H9 (cell line): ENCODE results near the gene ACOT8. TPM values are rescaled to one million over a fixed set of nuclear protein-coding genes. Genes with fewer than 3 reads are reported as not detected.

Source experiments
- DNase-seq: peaks from one replicate; pipeline ENCODE4 v3.0.0-alpha.2; 2017
- H2AFZ ChIP-seq: one replicate; pipeline ENCODE4 v1.6.1; 2013; ENCODE audit warnings: mild to moderate bottlenecking, low read length, control low read depth, moderate library complexity
- H2AK5ac ChIP-seq: 2 replicates; pipeline ENCODE4 v1.6.1; 2013; ENCODE audit warnings: low read length, control low read depth, mixed read lengths; ENCODE audit not compliant: insufficient read length
- H2BK120ac ChIP-seq: one replicate; pipeline ENCODE4 v1.6.1; 2013; ENCODE audit warnings: low read depth, mild to moderate bottlenecking, low read length, control low read depth, inconsistent platforms; ENCODE audit not compliant: poor library complexity, severe bottlenecking
- H2BK12ac ChIP-seq: 2 replicates; pipeline ENCODE4 v1.6.1; 2013; ENCODE audit warnings: low read length, control low read depth, mixed read lengths, low read depth; ENCODE audit not compliant: insufficient read length
- H2BK15ac ChIP-seq: 2 replicates; pipeline ENCODE4 v1.6.1; 2013; ENCODE audit warnings: low read depth, low read length, control low read depth
- H2BK20ac ChIP-seq: one replicate; pipeline ENCODE4 v1.6.1; 2013; ENCODE audit warnings: low read depth, mild to moderate bottlenecking, low read length, control low read depth, inconsistent platforms; ENCODE audit not compliant: poor library complexity, severe bottlenecking
- H2BK5ac ChIP-seq: 2 replicates; pipeline ENCODE4 v1.6.1; 2013; ENCODE audit warnings: low read length, control low read depth, mixed read lengths; ENCODE audit not compliant: insufficient read length
- H3K14ac ChIP-seq: 2 replicates; pipeline ENCODE4 v1.6.1; 2013; ENCODE audit warnings: low read length, control low read depth; ENCODE audit not compliant: insufficient read depth
- H3K18ac ChIP-seq: 2 replicates; pipeline ENCODE4 v1.6.1; 2013; ENCODE audit warnings: low read depth, mild to moderate bottlenecking, mixed read lengths, low read length, control low read depth; ENCODE audit not compliant: insufficient read length
- H3K23ac ChIP-seq: 2 replicates; pipeline ENCODE4 v1.6.1; 2013; ENCODE audit warnings: low read length, control low read depth, mixed read lengths, low read depth; ENCODE audit not compliant: insufficient read length
- H3K23me2 ChIP-seq: 2 replicates; pipeline ENCODE4 v1.6.1; 2013; ENCODE audit warnings: low read depth, mild to moderate bottlenecking, mixed read lengths, low read length, control low read depth; ENCODE audit not compliant: insufficient read length, poor library complexity, severe bottlenecking
- H3K27ac ChIP-seq: 2 replicates; pipeline ENCODE4 v1.5.1; 2013; ENCODE audit warnings: low read length, control low read depth, mixed read lengths, low read depth; ENCODE audit not compliant: insufficient read length
- H3K27me3 ChIP-seq: 2 replicates; pipeline ENCODE4 v1.6.1; 2013; ENCODE audit warnings: low read length, control low read depth, inconsistent platforms; ENCODE audit not compliant: insufficient read depth
- H3K4ac ChIP-seq: 2 replicates; pipeline ENCODE4 v1.6.1; 2013; ENCODE audit warnings: low read depth, mild to moderate bottlenecking, control low read depth, inconsistent platforms, low read length, moderate library complexity
- H3K4me1 ChIP-seq: 2 replicates; pipeline ENCODE4 v1.6.1; 2013; ENCODE audit warnings: low read length, control low read depth, inconsistent platforms; ENCODE audit not compliant: insufficient read depth
- H3K4me2 ChIP-seq: 2 replicates; pipeline ENCODE4 v1.6.1; 2013; ENCODE audit warnings: low read length, control low read depth, mixed read lengths; ENCODE audit not compliant: insufficient read length, insufficient read depth
- H3K56ac ChIP-seq: 2 replicates; pipeline ENCODE4 v1.6.1; 2013; ENCODE audit warnings: low read depth, mild to moderate bottlenecking, mixed read lengths, low read length, control low read depth; ENCODE audit not compliant: insufficient read length
- H3K79me1 ChIP-seq: 2 replicates; pipeline ENCODE4 v1.6.1; 2013; ENCODE audit warnings: low read depth, mild to moderate bottlenecking, moderate library complexity, low read length, control low read depth, inconsistent platforms; ENCODE audit not compliant: insufficient read depth, poor library complexity, severe bottlenecking
- H3K79me2 ChIP-seq: 2 replicates; pipeline ENCODE4 v1.6.1; 2013; ENCODE audit warnings: low read length, control low read depth, inconsistent platforms; ENCODE audit not compliant: insufficient read depth
- H3K9ac ChIP-seq: 2 replicates; pipeline ENCODE4 v1.6.1; 2013; ENCODE audit warnings: low read length, control low read depth, mixed read lengths; ENCODE audit not compliant: insufficient read length; ENCODE audit errors: extremely low read depth
- H3K9me3 ChIP-seq: one replicate; pipeline ENCODE4 v1.6.1; 2013; ENCODE audit warnings: low read depth, low read length, inconsistent platforms; ENCODE audit not compliant: control insufficient read depth
- H3T11ph ChIP-seq: one replicate; pipeline ENCODE4 v1.6.1; 2013; ENCODE audit warnings: mild to moderate bottlenecking, low read length, control low read depth, inconsistent platforms
- H4K20me1 ChIP-seq: one replicate; pipeline ENCODE4 v1.6.1; 2013; ENCODE audit not compliant: control insufficient read depth, insufficient read length, insufficient read depth
- H4K5ac ChIP-seq: 2 replicates; pipeline ENCODE4 v1.6.1; 2013; ENCODE audit warnings: low read depth, mild to moderate bottlenecking, mixed read lengths, low read length, control low read depth; ENCODE audit not compliant: insufficient read length
- H4K8ac ChIP-seq: replicated peaks from 2 replicates; pipeline ENCODE4 v1.6.1; 2013; ENCODE audit warnings: low read length, control low read depth, mixed read lengths, low read depth; ENCODE audit not compliant: insufficient read length
- H4K91ac ChIP-seq: 2 replicates; pipeline ENCODE4 v1.6.1; 2013; ENCODE audit warnings: low read depth, mild to moderate bottlenecking, moderate library complexity, mixed read lengths, low read length, control low read depth; ENCODE audit not compliant: insufficient read length
- H3K27ac Mint-ChIP-seq, 3 experiments: 2 replicates in 2 of 3; 3 replicates in 1 of 3; pipeline ENCODE4 v1.8.0; 2020 to 2021; ENCODE audit warnings: mixed read lengths in 3 of 3, mild to moderate bottlenecking in 1 of 3, moderate library complexity in 1 of 3
- H3K27me3 Mint-ChIP-seq: 2 replicates; pipeline ENCODE4 v1.8.0; 2021; ENCODE audit warnings: low read depth, mild to moderate bottlenecking, moderate library complexity, mixed read lengths
- H3K36me3 Mint-ChIP-seq, 3 experiments: 2 replicates in 2 of 3; 3 replicates in 1 of 3; pipeline ENCODE4 v1.8.0; 2020 to 2021; ENCODE audit warnings: low read depth in 3 of 3, mixed read lengths in 3 of 3; ENCODE audit not compliant: insufficient read depth in 1 of 3
- H3K4me1 Mint-ChIP-seq, 2 experiments: 2 replicates each; pipeline ENCODE4 v1.8.0; 2020; ENCODE audit warnings: mixed read lengths in 2 of 2
- H3K4me3 Mint-ChIP-seq, 2 experiments: 2 replicates in 1 of 2; 3 replicates in 1 of 2; pipeline ENCODE4 v1.8.0; 2020 to 2021; ENCODE audit warnings: mild to moderate bottlenecking in 2 of 2, mixed read lengths in 2 of 2, moderate library complexity in 1 of 2
- H3K9me3 Mint-ChIP-seq, 2 experiments: 2 replicates in 1 of 2; 3 replicates in 1 of 2; pipeline ENCODE4 v1.8.0; 2020; ENCODE audit warnings: mild to moderate bottlenecking in 2 of 2, mixed read lengths in 2 of 2, moderate library complexity in 1 of 2
- WGBS: extraction: QIAGEN DNeasy Blood & Tissue Kit; methylation state at CpG from one replicate; pipeline ENCODE4 v1.1.7; 2013; ENCODE audit warnings: missing lambda C conversion rate, low lambda C conversion rate, mixed read lengths; ENCODE audit not compliant: insufficient read length; ENCODE audit errors: extremely low coverage; 5-methylcytosine and 5-hydroxymethylcytosine counted together
- total RNA-seq: library from RNA; stranded (reverse); gene quantifications from 2 replicates; pipeline ENCODE4 v1.2.1, GENCODE V29; 2021
- TF ChIP-seq, protein P1 (sequence below): fragments of 200-600 bp; sonication (generic); conservative IDR thresholded peaks from 3 replicates; pipeline ENCODE4 v1.8.0; 2021; ENCODE audit warnings: antibody characterized with exemption, mild to moderate bottlenecking

Gene ACOT8
- total RNA-seq, 1 experiment from 2014 or later: 26.7 TPM

DNA sequence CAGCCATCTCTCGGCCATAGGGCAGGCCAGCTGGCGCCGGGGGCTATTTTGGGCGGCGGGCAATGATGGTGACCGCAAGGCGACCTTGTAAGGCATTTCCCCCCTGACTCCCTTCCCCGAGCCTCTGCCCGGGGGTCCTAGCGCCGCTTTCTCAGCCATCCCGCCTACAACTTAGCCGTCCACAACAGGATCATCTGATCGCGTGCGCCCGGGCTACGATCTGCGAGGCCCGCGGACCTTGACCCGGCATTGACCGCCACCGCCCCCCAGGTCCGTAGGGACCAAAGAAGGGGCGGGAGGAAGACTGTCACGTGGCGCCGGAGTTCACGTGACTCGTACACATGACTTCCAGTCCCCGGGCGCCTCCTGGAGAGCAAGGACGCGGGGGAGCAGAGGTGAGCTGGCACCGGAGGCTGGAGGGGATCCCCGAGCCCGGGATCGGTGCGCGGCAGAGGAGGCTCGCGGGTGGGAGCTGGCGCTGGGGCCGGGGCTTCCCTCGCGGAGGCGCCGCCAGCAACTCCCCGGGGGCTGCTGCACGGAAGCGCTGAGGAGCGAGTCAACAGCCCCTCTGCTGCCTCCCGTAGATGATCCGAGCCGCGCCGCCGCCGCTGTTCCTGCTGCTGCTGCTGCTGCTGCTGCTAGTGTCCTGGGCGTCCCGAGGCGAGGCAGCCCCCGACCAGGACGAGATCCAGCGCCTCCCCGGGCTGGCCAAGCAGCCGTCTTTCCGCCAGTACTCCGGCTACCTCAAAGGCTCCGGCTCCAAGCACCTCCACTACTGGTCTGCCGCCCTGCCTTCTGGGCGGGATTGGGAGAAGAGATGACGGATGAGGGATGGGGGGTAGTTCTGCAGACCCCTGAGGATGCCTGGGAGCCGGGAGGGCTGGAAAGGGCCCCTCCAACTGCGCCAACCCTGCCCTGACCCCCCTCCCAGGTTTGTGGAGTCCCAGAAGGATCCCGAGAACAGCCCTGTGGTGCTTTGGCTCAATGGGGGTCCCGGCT, 34.1 kb upstream of the ACOT8 start, which contains the start of the genes CTSA and NEURL2:
CTSA (plus strand) TSS at position 351 of the 999 bp plus-strand sequence; CDS start at position 585, 234 bp downstream.
NEURL2 (minus strand) TSS at position 224 of the 999 bp plus-strand sequence; CDS start at position 7, 217 bp downstream.
- Histone ChIP-seq H3K79me1 (no peaks in the 10 kb centered on the region), H4K91ac (peak within 1 kb of the TSS; percentile 24), H2AK5ac (no peak within 1 kb of the TSS), H2BK15ac (no peak within 1 kb of the TSS), H3K79me2 (no peaks in the 10 kb centered on the region), H4K5ac (no peak within 1 kb of the TSS), H2BK20ac (no peak within 1 kb of the TSS), H4K8ac (no peak within 1 kb of the TSS), H3K23ac (no peak within 1 kb of the TSS), H3K18ac (peak within 1 kb of the TSS; percentile 71), H2BK5ac (no peak within 1 kb of the TSS), H3K27ac (no peak within 1 kb of the TSS), H3T11ph (no peak within 1 kb of the TSS), H3K27me3 (no peaks in the 10 kb centered on the region), H3K9ac (peak within 1 kb of the TSS; percentile 59), H3K56ac (no peak within 1 kb of the TSS), H2AFZ (no peak within 1 kb of the TSS), H4K20me1 (no peaks in the 10 kb centered on the region), H3K23me2 (peaks cover 13% of the 10 kb centered on the region), H3K14ac (peak within 1 kb of the TSS; percentile 93), H2BK120ac (no peak within 1 kb of the TSS), H3K4ac (peak within 1 kb of the TSS; percentile 60), H2BK12ac (no peak within 1 kb of the TSS), H3K9me3 (no peaks in the 10 kb centered on the region), H3K4me2 (peak within 1 kb of the TSS; percentile 26), H3K4me1 (no peaks in the 10 kb centered on the region)
- DNase-seq: peak; percentile 90
- TF ChIP-seq, protein P1, sequence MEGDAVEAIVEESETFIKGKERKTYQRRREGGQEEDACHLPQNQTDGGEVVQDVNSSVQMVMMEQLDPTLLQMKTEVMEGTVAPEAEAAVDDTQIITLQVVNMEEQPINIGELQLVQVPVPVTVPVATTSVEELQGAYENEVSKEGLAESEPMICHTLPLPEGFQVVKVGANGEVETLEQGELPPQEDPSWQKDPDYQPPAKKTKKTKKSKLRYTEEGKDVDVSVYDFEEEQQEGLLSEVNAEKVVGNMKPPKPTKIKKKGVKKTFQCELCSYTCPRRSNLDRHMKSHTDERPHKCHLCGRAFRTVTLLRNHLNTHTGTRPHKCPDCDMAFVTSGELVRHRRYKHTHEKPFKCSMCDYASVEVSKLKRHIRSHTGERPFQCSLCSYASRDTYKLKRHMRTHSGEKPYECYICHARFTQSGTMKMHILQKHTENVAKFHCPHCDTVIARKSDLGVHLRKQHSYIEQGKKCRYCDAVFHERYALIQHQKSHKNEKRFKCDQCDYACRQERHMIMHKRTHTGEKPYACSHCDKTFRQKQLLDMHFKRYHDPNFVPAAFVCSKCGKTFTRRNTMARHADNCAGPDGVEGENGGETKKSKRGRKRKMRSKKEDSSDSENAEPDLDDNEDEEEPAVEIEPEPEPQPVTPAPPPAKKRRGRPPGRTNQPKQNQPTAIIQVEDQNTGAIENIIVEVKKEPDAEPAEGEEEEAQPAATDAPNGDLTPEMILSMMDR: no peak
- WGBS: no CpG with 5 or more reads among the region's 78 CpGs
- peak within 1 kb of the TSS; percentile 44 to 94 (median 87); a peak in 6 of 7 replicates for H3K27ac Mint-ChIP-seq
- H3K4me3 Mint-ChIP-seq: peak within 1 kb of the TSS; percentile 85 to 92
- H3K9me3 Mint-ChIP-seq: no peaks in the 10 kb centered on the region; a peak in 1 of 5 replicates
- peaks cover 5 to 14% of the 10 kb centered on the region in 2 experiments; a peak in 3 of 4 replicates for H3K4me1 Mint-ChIP-seq
- H3K27me3 Mint-ChIP-seq: no peaks in the 10 kb centered on the region
- peaks cover 11 to 35% (median 22%) of the 10 kb centered on the region in 3 experiments for H3K36me3 Mint-ChIP-seq
